ENCODE data around the gene TMEM163. TPM values are rescaled to one million over a fixed set of nuclear protein-coding genes. Genes with fewer than 3 reads are reported as not detected.

Gene TMEM163
- total RNA-seq, 1 donor = not detected

DNA sequence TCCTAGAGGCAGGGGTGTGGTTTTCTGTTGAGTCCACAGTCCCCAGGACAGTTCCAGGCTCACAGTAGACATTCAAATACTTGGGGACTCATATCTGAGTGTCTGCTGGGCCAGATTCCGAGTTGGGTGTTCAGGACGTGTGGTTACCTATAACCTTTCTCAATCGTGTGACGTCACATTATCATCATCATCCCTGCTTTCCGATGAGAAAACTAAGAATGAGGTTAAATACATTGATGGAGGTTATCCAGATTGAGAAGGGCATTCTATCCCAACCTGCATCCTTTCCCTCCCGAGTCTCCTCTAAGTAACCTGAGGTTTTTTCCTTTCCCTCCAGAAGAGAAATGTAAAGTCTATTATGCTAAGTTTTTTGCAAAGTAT is 260.3 kb downstream of the TMEM163 start:
- H3K4me3 ChIP-seq (ENCODE audit: low read depth, low read length) = no peak overlapping the region
- DNase-seq (ENCODE audit: low read depth) = no peak
- TF ChIP-seq, protein P1, sequence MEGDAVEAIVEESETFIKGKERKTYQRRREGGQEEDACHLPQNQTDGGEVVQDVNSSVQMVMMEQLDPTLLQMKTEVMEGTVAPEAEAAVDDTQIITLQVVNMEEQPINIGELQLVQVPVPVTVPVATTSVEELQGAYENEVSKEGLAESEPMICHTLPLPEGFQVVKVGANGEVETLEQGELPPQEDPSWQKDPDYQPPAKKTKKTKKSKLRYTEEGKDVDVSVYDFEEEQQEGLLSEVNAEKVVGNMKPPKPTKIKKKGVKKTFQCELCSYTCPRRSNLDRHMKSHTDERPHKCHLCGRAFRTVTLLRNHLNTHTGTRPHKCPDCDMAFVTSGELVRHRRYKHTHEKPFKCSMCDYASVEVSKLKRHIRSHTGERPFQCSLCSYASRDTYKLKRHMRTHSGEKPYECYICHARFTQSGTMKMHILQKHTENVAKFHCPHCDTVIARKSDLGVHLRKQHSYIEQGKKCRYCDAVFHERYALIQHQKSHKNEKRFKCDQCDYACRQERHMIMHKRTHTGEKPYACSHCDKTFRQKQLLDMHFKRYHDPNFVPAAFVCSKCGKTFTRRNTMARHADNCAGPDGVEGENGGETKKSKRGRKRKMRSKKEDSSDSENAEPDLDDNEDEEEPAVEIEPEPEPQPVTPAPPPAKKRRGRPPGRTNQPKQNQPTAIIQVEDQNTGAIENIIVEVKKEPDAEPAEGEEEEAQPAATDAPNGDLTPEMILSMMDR (IDR thresholded peaks at IDR 0.05; ENCODE audit: insufficient read depth, low read depth, low read length) = no peak

GRCh38 chr2:134457765-134458472 is 260.9 kb downstream of the TMEM163 start:
- no peak for DNase-seq (ENCODE audit: low read depth)
- TF ChIP-seq, protein P1 (IDR thresholded peaks at IDR 0.05; ENCODE audit: insufficient read depth, low read depth, low read length) = no peak
- H3K4me3 ChIP-seq (ENCODE audit: low read depth, low read length) = no peak overlapping the region

- H3K4me3 ChIP-seq (ENCODE audit: low read depth, low read length) = no peak overlapping the region
- TF ChIP-seq, protein P1 (IDR thresholded peaks at IDR 0.05; ENCODE audit: insufficient read depth, low read depth, low read length) = no peak
- DNase-seq (ENCODE audit: low read depth) = no peak
Measured at GRCh38 chr2:134457353-134457752, 261.4 kb downstream of the TMEM163 start.

DNA sequence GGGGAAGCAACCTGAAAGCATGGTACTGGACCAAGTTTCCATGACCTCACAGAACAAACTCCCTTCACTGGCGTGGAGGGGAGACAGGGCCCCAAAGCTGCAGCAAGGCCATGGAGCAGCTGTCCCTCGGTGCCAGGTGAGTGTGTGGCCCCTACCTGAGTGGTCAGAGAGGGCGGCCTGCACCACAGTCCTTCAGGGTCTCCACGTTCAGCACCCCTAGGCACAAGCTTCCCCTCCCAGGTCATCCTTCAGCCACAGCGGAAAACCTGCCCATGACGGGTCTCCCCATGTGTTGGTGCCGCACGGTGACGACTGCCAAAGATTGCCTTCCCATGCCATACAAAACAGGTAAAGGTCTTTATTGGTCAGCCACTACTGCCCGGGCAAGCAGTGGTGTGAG is 263.4 kb downstream of the TMEM163 start:
- H3K4me3 ChIP-seq (ENCODE audit: low read depth, low read length) = no peak overlapping the region
- no peak for DNase-seq (ENCODE audit: low read depth)
- TF ChIP-seq, protein P1 (IDR thresholded peaks at IDR 0.05; ENCODE audit: insufficient read depth, low read depth, low read length) = no peak

- no peak overlapping the region for H3K4me3 ChIP-seq (ENCODE audit: low read depth, low read length)
- TF ChIP-seq, protein P1 (IDR thresholded peaks at IDR 0.05; ENCODE audit: insufficient read depth, low read depth, low read length) = no peak
- DNase-seq (ENCODE audit: low read depth) = no peak
Measured at GRCh38 chr2:134454931-134455330, 263.9 kb downstream of the TMEM163 start.

- DNase-seq (ENCODE audit: low read depth) = no peak
- H3K4me3 ChIP-seq (ENCODE audit: low read depth, low read length) = no peak overlapping the region
- TF ChIP-seq, protein P1 (IDR thresholded peaks at IDR 0.05; ENCODE audit: insufficient read depth, low read depth, low read length) = no peak
Measured at GRCh38 chr2:134454426-134454825, 264.4 kb downstream of the TMEM163 start.

GRCh38 chr2:134453973-134454372 is 264.8 kb downstream of the TMEM163 start:
- no peak overlapping the region for H3K4me3 ChIP-seq (ENCODE audit: low read depth, low read length)
- no peak for DNase-seq (ENCODE audit: low read depth)
- TF ChIP-seq, protein P1 (IDR thresholded peaks at IDR 0.05; ENCODE audit: insufficient read depth, low read depth, low read length) = no peak
